SU-DHL-6 (cell line): ENCODE results near the gene IQCN.

Experiments used
- H2AFZ ChIP-seq: fragments of 200-600 bp; sonication (generic); 2 replicates; pipeline ENCODE4 v1.6.1; 2014; ENCODE audit warnings: low read depth, mild to moderate bottlenecking, moderate library complexity, mixed read lengths, antibody characterized with exemption, low read length; ENCODE audit not compliant: severe bottlenecking
- H3F3A ChIP-seq: fragments of 200-600 bp; shearing (Covaris generic); 2 replicates; pipeline ENCODE4 v1.6.0; 2016; ENCODE audit warnings: antibody characterized with exemption, mild to moderate bottlenecking; ENCODE audit not compliant: insufficient read depth
- H3K27ac ChIP-seq: fragments of 200-600 bp; sonication (generic); 2 replicates; pipeline ENCODE4 v1.5.1; 2016; ENCODE audit warnings: low read depth, mild to moderate bottlenecking, low read length, moderate library complexity, mixed read lengths
- H3K27me3 ChIP-seq: fragments of 200-600 bp; sonication (generic), shearing (Covaris generic); 2 replicates; pipeline ENCODE4 v1.6.0; 2014; ENCODE audit warnings: mild to moderate bottlenecking, low read length
- H3K36me3 ChIP-seq: fragments of 200-600 bp; sonication (generic); 2 replicates; pipeline ENCODE4 v1.6.1; 2014; ENCODE audit warnings: mild to moderate bottlenecking, low read length, mixed read lengths
- H3K4me2 ChIP-seq: fragments of 300-600, 200-600 bp; shearing (Covaris generic), sonication (generic); 2 replicates; pipeline ENCODE4 v1.6.0; 2014; ENCODE audit warnings: low read length, low read depth, mild to moderate bottlenecking; ENCODE audit not compliant: poor library complexity, severe bottlenecking
- H3K4me3 ChIP-seq: fragments of 200-600 bp; sonication (generic); 2 replicates; pipeline ENCODE4 v1.5.1; 2014; ENCODE audit warnings: antibody characterized with exemption, low read length, mild to moderate bottlenecking, mixed read lengths; ENCODE audit not compliant: insufficient read depth, poor library complexity, severe bottlenecking
- H3K79me2 ChIP-seq: fragments of 200-600 bp; sonication (generic); 2 replicates; pipeline ENCODE4 v1.6.1; 2014; ENCODE audit warnings: mild to moderate bottlenecking, low read length, moderate library complexity; ENCODE audit not compliant: insufficient read depth
- H3K9ac ChIP-seq: fragments of 200-600 bp; sonication (generic); 2 replicates; pipeline ENCODE4 v1.7.0; 2014; ENCODE audit warnings: mild to moderate bottlenecking, low read length
- H3K9me2 ChIP-seq: fragments of 200-600 bp; sonication (generic); replicated peaks from 2 replicates; pipeline ENCODE4 v1.6.1; 2014; ENCODE audit warnings: low read length; ENCODE audit not compliant: insufficient read depth
- H3K9me3 ChIP-seq: fragments of 200-600 bp; sonication (generic); 2 replicates; pipeline ENCODE4 v1.6.1; 2014; ENCODE audit warnings: low read length, mixed read lengths; ENCODE audit not compliant: insufficient read depth
- H4K20me1 ChIP-seq: fragments of 200-600 bp; sonication (generic); 2 replicates; pipeline ENCODE4 v1.6.1; 2014; ENCODE audit warnings: low read depth, mild to moderate bottlenecking, antibody characterized with exemption, low read length, moderate library complexity, mixed read lengths
- CTCF ChIP-seq: fragments of 200-600 bp; sonication (generic); IDR thresholded peaks from one replicate; pipeline ENCODE4 v1.5.1; 2017; ENCODE audit warnings: antibody characterized with exemption, mild to moderate bottlenecking, low read length, moderate library complexity; ENCODE audit not compliant: insufficient read depth, poor library complexity, severe bottlenecking
- EZH2phosphoT487 ChIP-seq: fragments of 200-600 bp; sonication (generic), shearing (Covaris generic); conservative IDR thresholded peaks from 2 replicates; pipeline ENCODE4 v1.6.1; 2018; ENCODE audit warnings: mild to moderate bottlenecking, antibody characterized with exemption, low read length, moderate library complexity, mixed read lengths

Gene IQCN

GRCh38 chr19:18322318-18322758, 48.1 kb upstream of the IQCN start:
- no peaks in the 10 kb centered on the region for H4K20me1 ChIP-seq
- no peaks in the 10 kb centered on the region for H3K9me3 ChIP-seq
- H3K27me3 ChIP-seq, result no peaks in the 10 kb centered on the region
- H3K9ac ChIP-seq, result peak overlapping the region; percentile 90
- peaks cover 45% of the 10 kb centered on the region for H3K79me2 ChIP-seq
- peak overlapping the region; percentile 94 for H3K4me2 ChIP-seq
- H3K9me2 ChIP-seq, result no peaks in the 10 kb centered on the region
- peaks cover 11% of the 10 kb centered on the region for H3F3A ChIP-seq
- H2AFZ ChIP-seq, result no peak overlapping the region
- H3K4me3 ChIP-seq, result peak overlapping the region; percentile 65
- H3K27ac ChIP-seq, result peak overlapping the region; percentile 71
- H3K36me3 ChIP-seq, result no peaks in the 10 kb centered on the region
- TF ChIP-seq CTCF (peak; percentile 45), EZH2phosphoT487 (no peak)

- H3K9ac ChIP-seq, result peak overlapping the region; percentile 90
- no peak for TF ChIP-seq EZH2phosphoT487
- TF ChIP-seq CTCF, result no peak
- no peaks in the 10 kb centered on the region for H3K9me3 ChIP-seq
- peak overlapping the region; percentile 94 for H3K4me2 ChIP-seq
- H3K9me2 ChIP-seq, result no peaks in the 10 kb centered on the region
- H3K27me3 ChIP-seq, result no peaks in the 10 kb centered on the region
- no peak overlapping the region for H2AFZ ChIP-seq
- no peaks in the 10 kb centered on the region for H3K36me3 ChIP-seq
- no peaks in the 10 kb centered on the region for H4K20me1 ChIP-seq
- H3K79me2 ChIP-seq, result peaks cover 45% of the 10 kb centered on the region
- peak overlapping the region; percentile 71 for H3K27ac ChIP-seq
- H3F3A ChIP-seq, result peaks cover 11% of the 10 kb centered on the region
- peak overlapping the region; percentile 65 for H3K4me3 ChIP-seq
These were observed 47.5 kb upstream of the IQCN start for GRCh38 chr19:18321734-18322102.

DNA sequence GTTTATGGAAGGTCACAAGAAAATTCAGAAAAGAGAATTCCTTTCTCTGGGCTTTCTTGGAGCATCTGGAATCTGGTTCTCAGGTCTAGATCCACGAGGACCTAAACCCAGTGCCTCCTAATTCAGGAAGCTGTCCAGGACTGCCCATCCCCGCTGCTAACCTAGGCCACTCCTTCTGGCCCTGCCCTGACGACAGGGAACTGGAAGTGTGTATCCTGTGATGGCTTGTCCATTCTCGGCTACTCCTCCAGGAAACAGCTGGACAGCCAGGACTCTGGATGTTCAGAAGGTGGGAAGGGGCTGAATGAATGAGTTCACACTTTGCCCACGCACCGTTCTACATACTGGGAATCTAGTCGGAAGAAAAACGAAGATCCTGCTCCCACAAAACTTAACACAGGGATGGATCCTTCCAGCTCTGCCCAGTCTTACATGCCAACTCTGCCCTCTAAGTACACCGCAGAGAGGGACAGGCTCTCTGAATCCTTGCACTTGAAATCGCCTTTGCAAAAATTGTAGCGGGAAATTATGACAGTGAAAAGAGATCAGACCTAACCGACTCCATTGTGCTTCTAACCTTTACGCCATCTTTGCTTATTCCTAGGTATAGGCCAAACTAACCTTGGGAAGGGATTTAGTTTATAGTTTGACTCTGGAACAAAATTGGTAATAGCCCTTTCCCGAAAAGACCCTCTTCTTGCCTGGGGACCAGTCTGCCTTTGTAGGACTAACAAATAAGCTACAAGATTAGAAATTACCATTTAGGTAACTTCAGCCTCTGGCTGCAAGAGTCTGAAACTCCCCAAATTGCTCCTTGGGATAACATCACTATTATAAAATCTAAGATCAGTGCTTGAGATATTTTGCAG, 46.8 kb upstream of the IQCN start:
- Histone ChIP-seq H3K27ac (no peak overlapping the region), H3F3A (peaks cover 11% of the 10 kb centered on the region), H3K9me3 (no peaks in the 10 kb centered on the region), H3K4me3 (peak overlapping the region; percentile 65), H3K27me3 (no peaks in the 10 kb centered on the region), H4K20me1 (no peaks in the 10 kb centered on the region), H3K9me2 (no peaks in the 10 kb centered on the region), H3K79me2 (peaks cover 45% of the 10 kb centered on the region), H3K4me2 (peak overlapping the region; percentile 94), H2AFZ (no peak overlapping the region), H3K9ac (peak overlapping the region; percentile 90), H3K36me3 (no peaks in the 10 kb centered on the region)
- TF ChIP-seq CTCF (no peak), EZH2phosphoT487 (no peak)
